ENCODE data around the gene PAFAH1B1. TPM values are rescaled to one million over a fixed set of nuclear protein-coding genes. Genes with fewer than 3 reads are reported as not detected.

Gene PAFAH1B1
- total and polyA plus RNA-seq, 4 donors, result 14.0 to 44.1 (median 29.2) TPM

GRCh38 chr17:2612630-2613029 is 19.2 kb downstream of the PAFAH1B1 start:
- peaks cover 0 to 5% (median 2%) of the 10 kb centered on the region in 4 donors for H3K4me1 ChIP-seq (ENCODE audit: control insufficient read depth in 4 of 4, insufficient read depth in 4 of 4, low read length in 3 of 4)
- TF ChIP-seq RXRA (IDR thresholded peaks at IDR 0.05), result no peak
- no peak for TF ChIP-seq ATF3 (IDR thresholded peaks at IDR 0.05)
- TF ChIP-seq FOXA2 (IDR thresholded peaks at IDR 0.05), result no peak
- no peak for TF ChIP-seq YY1 (IDR thresholded peaks at IDR 0.05)
- no peak for TF ChIP-seq JUND (IDR thresholded peaks at IDR 0.05)
- TF ChIP-seq HNF4G (IDR thresholded peaks at IDR 0.05), result no peak
- no peak for TF ChIP-seq MAX (IDR thresholded peaks at IDR 0.05)
- TF ChIP-seq SP1 (IDR thresholded peaks at IDR 0.05), result no peak
- TF ChIP-seq TAF1 (conservative IDR thresholded peaks at IDR 0.05), result no peak
- TF ChIP-seq REST (IDR thresholded peaks at IDR 0.05), result no peak
- 97% methylated on average over 7 of the region's 7 CpGs for WGBS

GRCh38 chr17:2613089-2613808 is 19.8 kb downstream of the PAFAH1B1 start:
- peaks cover 0 to 5% (median 1%) of the 10 kb centered on the region in 4 donors for H3K4me1 ChIP-seq (ENCODE audit: control insufficient read depth in 4 of 4, insufficient read depth in 4 of 4, low read length in 3 of 4)
- no peaks in the 10 kb centered on the region for H3K27me3 ChIP-seq (ENCODE audit: control insufficient read depth in 4 of 4, insufficient read depth in 4 of 4, low read length in 3 of 4)
- no peak overlapping the region for H3K27ac ChIP-seq (ENCODE audit: low read depth in 1 of 2, low read length in 2 of 2)
- H3K9ac ChIP-seq (ENCODE audit: low read depth in 1 of 2, low read length in 2 of 2), result no peak overlapping the region
- no peak for DNase-seq (ENCODE audit: low spot score)
- WGBS, result 96% methylated on average over 17 of the region's 17 CpGs
- TF ChIP-seq GABPA (IDR thresholded peaks at IDR 0.05 in 1 of 2, conservative IDR thresholded peaks at IDR 0.05 in 1 of 2) (no peak), NR2F2 (IDR thresholded peaks at IDR 0.05) (no peak), FOXA1 (IDR thresholded peaks at IDR 0.05) (no peak), SP1 (IDR thresholded peaks at IDR 0.05) (no peak), REST (IDR thresholded peaks at IDR 0.05) (no peak), YY1 (IDR thresholded peaks at IDR 0.05) (no peak), HNF4A (conservative IDR thresholded peaks at IDR 0.05) (no peak), FOXA2 (IDR thresholded peaks at IDR 0.05) (no peak), RXRA (IDR thresholded peaks at IDR 0.05) (no peak), MAX (IDR thresholded peaks at IDR 0.05) (no peak), HNF4G (IDR thresholded peaks at IDR 0.05) (no peak), EGR1 (IDR thresholded peaks at IDR 0.05; ENCODE audit: low read depth in 2 of 2) (no peak), RAD21 (IDR thresholded peaks at IDR 0.05) (no peak), JUND (IDR thresholded peaks at IDR 0.05) (no peak)
- no peaks in the 10 kb centered on the region for H3K9me3 ChIP-seq (ENCODE audit: control insufficient read depth in 4 of 4, low read length in 3 of 4)
- H3K4me3 ChIP-seq (ENCODE audit: low read depth in 1 of 3, low read length in 3 of 3), result no peak overlapping the region
- H3K36me3 ChIP-seq (ENCODE audit: control insufficient read depth in 4 of 4, insufficient read depth in 3 of 4, low read depth in 1 of 4, low read length in 3 of 4), result peaks cover 0 to 2% (median 0%) of the 10 kb centered on the region in 4 donors

More at GRCh38 chr17:2612630-2613029, 19.2 kb downstream of the PAFAH1B1 start:
- no peak for DNase-seq (ENCODE audit: low spot score)
- Histone ChIP-seq H3K27me3 (ENCODE audit: control insufficient read depth in 4 of 4, insufficient read depth in 4 of 4, low read length in 3 of 4) (no peaks in the 10 kb centered on the region), H3K9ac (ENCODE audit: low read depth in 1 of 2, low read length in 2 of 2) (no peak overlapping the region), H3K36me3 (ENCODE audit: control insufficient read depth in 4 of 4, insufficient read depth in 3 of 4, low read depth in 1 of 4, low read length in 3 of 4) (peaks cover 0 to 2% (median 0%) of the 10 kb centered on the region in 4 donors), H3K9me3 (ENCODE audit: control insufficient read depth in 4 of 4, low read length in 3 of 4) (no peaks in the 10 kb centered on the region), H3K4me3 (ENCODE audit: low read depth in 1 of 3, low read length in 3 of 3) (no peak overlapping the region), H3K27ac (ENCODE audit: low read depth in 1 of 2, low read length in 2 of 2) (no peak overlapping the region)
